HTR-8/SVneo (cell line): ENCODE data around the gene LBX1.
A peak's percentile ranks its signal among the peaks of the same experiment; 100 is the strongest.

Experiments used
- DNase-seq: peaks from one replicate; pipeline ENCODE4 v3.0.0; 2011; ENCODE audit warnings: low spot score, mixed read lengths; ENCODE audit not compliant: insufficient read length
- FAIRE-seq: peaks from 2 replicates; lab custom pipeline; 2011; peaks lifted over from hg19 to GRCh38; lab: Jason Lieb, UNC

The LBX1 gene

GRCh38 chr10:101226491-101227428, 2.5 kb downstream of the LBX1 start:
- FAIRE-seq = no peak
- DNase-seq = no peak

DNA sequence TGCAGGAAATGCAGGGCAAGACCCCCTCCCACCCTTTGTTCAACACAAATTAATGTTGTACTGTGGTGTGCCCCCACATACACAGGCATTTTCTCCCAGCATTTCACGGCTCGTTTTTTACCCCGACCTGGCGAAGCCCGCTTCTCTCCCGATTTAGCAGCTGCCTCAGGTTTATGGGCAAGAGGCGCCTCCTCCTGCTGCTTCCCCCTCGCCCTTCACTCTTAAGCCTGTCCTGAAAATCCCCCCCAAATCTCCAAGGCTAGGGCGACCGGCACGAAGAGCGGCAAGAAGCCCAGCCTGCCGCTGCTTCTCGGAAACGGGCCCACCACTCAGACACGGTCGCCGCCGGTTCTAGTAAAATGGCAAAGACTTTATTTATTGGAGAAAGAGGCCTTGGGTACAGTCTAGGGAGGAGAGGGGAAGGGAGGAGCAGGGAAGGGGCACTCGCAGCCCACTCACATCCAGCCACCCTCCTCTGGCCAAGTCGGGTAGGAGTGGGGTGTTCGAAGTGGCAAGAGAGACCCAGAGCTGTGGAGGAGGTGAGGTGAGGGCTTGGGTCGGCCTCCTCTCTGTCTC, 3.3 kb downstream of the LBX1 start:
- DNase-seq = no peak
- no peak for FAIRE-seq

- DNase-seq = peak; percentile 61
- FAIRE-seq = no peak
Measured at GRCh38 chr10:101224910-101225823, 4.1 kb downstream of the LBX1 start.

DNA sequence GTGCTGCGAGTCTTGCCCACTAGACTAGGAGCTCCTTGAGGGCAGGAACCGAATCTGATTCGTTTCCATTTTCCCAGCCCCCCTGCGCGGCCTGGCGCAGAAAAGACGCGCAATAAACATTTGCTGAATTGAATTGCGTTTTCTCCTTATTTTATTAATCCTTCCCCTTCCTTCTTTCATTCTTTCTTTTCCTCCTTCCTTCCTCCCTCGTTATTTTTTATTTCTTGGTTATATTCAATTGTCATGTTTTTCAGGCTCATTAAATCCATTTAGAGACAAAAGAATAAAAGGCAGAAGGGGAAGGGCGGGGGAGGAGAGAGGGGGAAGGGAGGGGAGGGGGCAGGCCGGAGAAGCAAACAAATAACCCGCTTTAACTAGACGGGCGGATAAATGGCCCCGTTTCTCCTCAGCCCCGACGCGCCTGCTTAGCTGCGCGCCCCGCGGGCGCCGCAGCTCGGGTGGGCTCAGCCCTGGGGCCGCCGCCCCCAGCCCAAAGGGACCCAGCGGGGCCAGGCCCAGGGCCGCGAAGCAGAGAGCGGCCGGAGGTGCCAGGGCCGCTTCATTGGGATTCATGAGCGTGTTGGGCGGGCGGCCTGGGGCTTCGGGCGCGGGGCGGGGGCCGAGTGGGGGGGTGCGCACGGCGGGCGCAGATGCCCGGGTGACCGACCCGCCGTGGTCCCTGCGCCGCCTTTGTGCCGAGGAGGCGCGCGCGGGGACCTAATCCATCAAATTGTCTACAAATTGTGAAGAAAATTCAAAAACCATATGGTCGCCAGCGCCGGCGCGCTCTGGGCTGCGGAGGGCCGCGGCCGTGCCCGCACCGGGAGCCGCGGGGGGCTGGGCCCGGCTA, 5.0 kb downstream of the LBX1 start:
- DNase-seq (no peak), FAIRE-seq (no peak)

DNA sequence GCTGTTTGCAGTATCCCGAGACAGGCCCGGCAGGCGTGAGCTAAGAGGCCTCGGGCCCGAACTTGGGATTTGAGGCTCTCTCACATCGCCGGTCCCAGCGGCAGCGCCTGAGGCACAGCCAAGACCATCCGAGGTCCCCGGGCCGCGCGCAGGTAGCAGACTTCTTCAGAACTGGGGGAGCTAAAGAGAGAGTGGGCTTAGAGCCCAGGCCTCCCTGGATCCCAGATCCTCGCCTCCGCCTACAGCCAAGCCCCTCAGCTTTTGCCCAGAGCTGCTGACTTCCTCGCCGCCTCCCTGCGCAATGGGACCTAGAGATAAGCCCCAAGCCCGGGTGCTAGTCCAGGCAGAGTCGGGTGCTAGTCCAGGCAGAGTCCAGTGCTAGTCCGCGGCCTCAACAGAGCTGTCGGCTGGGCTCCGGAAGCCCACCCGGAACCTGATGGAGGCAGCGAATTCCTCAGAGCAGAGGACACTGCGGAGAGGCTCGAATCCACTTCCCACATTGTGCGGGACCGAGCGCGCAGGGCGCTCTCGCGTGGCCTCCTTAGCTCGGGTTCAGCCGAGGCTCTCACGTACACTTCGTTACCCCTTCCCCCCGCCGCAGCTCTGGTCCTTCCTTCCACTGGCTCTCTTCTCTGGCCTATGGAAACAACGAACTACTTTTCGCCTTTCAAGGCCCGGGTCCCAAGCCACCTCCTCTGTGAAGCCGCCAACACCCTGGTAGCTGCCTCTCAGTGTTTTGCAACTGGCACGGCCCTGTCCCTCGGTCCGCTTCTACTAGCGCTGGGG, 5.8 kb downstream of the LBX1 start:
- DNase-seq = no peak
- FAIRE-seq = no peak

DNA sequence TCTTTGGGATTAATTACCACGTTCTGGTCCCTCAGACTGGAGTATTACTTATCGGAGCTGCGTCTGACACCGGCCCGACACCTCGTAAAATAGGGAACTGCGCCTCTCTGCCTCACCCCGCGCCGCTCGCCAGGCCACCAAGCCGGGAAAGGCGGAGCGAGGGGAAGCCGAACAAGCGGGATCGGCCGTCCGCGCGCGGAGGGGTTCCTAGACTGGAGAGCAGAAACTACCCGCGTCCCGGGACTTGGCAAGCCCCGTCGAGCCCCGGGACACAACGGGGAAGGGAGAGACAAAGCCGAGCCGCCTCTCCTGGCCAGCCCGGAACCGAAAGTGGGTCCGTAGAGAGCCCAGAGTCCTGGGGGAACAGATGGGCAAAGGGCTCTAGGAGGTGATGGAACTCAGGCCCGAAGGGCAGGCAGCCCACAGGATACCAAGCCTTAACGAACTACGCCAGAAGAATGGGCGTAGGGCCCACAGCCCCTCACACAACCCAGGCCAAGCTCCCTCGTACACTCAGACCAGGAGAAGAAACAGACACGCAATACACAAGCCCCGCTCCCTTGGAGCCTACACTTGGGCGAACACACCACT, 6.5 kb downstream of the LBX1 start:
- FAIRE-seq (no peak), DNase-seq (no peak)

DNA sequence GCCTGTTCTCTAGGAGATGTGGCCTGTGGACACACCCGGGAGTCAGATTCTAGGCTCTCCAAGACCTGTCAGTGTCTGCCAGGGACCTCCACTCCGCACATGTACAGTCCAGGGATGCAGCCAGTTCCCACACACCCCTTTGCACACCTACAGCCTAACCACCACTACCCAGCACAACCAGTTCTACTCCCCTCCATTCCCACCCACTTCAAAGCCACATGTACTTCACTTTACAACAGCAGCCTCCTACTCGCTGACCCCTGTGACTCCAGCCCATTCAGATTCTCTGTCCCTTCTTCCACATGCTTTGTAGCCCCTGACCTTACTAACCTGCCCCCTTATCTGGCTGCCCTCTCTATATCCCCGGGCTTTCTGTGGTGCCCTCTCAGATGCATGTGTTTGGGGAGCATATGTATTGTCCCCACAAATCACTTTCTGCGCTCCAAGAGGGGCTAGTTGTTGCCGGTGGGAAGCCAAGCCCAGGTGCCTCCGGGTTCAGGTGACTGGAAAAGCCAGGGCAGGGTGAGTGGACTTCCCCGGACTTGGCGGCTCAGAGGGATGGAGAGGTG, 7.2 kb downstream of the LBX1 start:
- no peak for FAIRE-seq
- no peak for DNase-seq

- FAIRE-seq (no peak), DNase-seq (no peak)
Measured at GRCh38 chr10:101221549-101221948, 7.7 kb downstream of the LBX1 start.

DNA sequence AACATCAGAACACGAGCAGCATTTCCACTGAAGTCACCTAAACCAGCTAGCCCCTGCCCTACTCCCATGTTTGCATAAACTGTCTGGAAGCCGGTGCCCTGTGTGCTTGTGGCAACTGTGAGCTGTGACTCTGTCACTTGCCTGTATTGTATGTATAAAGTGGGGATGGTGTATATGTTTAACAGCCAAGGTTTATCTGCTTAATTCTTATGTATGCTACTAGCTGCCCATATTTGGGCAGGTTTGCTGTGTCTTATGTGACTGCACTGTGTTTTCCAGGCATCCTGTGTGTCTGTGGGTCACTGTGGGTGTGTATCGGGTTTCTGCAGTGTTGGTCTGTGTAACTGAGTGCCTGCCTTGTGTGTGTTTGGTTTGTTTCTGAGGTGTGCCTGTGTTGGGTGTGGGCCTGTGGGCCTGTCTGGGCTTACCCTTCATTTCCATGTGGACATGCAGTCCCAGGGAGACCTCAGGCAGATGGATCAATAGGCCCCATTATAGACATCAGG, 9.3 kb downstream of the LBX1 start:
- DNase-seq (no peak), FAIRE-seq (no peak)

DNA sequence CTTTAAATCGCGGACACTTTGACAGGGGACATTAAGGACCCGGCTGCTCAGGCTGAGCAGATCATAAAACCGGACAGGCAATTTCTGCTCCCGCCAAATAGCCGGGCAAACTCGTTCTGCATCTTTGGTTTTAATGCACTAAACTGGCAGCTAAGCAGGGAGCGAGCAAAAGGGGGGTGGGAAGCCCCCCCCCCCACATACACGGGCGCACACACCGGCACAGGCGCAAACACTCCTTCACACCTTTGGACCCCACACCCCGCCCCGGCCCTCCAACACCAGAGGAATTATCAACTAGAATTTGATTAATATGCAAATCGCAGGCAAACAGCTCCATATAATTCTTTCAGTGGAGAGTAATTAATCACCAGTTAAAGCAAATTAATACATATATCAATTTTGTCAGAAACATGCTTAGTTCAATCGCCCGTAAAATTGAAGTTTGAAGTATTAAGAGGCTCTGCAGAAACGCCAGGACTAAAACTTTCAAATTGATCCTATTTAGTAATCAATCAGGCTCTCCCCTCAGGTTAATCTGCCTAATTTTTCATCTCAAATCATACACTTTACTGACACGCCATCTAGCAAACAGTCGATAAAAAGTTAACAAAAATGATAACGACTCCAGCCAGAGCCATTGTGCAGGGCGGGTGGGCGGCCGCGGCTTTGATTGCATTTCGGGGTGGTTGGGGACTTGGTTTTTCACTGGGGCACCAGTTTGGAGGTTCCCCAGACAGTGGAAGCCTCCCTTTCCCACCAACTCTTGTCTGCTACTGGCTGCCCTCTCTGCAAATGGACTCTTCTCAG, 9.9 kb downstream of the LBX1 start:
- FAIRE-seq (no peak), DNase-seq (no peak)

DNA sequence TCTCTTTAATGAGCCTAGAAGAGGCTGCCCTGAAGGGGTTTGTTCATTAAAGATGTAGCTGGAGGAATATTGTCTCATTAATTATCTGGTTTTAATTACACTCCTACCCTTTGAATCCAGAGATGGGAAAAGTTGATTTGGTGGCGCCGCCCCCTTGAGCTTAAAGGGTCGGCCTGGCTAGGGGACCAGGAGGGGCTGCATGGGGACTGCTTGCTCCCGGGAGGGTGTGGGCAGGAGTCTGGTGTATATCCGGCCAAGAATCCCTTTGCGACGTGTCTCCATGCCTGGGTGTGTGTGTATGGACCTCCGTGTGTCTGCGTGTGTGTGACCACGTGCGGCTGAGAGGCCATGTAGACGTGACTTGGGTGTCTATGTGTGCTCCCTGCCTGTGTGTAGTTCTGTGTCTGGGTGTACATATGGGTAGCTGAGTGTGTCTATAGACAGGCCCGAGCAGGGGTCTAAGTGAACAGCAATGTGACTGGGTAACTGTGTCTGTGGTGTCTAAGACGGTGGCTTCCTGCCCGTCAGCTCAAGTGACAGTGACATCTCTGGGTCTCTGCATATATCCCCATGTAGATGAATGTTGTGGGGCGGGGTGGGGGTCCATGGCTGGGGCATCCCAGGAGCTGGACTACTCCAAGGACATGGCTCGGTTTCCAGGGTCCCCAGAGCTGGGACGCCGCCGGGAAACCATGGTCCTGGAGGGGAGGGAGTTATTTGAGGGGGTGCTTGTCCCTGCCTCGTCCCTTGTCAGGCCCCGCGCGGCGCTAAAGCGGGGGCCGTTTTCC, 10.7 kb downstream of the LBX1 start:
- FAIRE-seq = peak; percentile 20
- DNase-seq = no peak

GRCh38 chr10:101217450-101218281, 11.6 kb downstream of the LBX1 start:
- DNase-seq = no peak
- no peak for FAIRE-seq

DNA sequence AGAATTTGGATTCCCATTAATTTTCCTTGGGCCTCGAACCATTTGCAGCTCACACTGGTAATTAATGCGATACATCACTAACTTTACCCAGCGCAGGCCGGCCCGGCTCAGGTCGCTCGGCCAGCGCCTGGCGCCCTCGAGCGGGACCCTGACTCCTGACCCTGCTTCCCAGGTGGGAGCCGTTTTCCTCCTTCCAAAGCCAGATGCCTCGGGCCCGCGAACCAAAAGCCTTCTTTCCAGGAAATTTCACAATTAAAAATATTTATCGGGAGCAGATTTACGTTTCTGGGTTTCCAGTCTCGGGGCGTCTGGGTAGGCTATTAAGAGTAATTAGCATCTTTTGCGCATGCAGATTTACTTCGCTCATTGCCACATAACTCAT, 12.2 kb downstream of the LBX1 start:
- DNase-seq (no peak), FAIRE-seq (no peak)

- FAIRE-seq = no peak
- no peak for DNase-seq
Measured at GRCh38 chr10:101216207-101217043, 12.8 kb downstream of the LBX1 start.
